GM18502 (cell line): ENCODE data around the gene GEMIN4.
"Not testable (repeated sequence)": the region's sequence is repeated elsewhere in the genome, so short reads cannot be mapped to it uniquely, and the experiment has no call there.

Experiments used
- ATAC-seq: cut with Tn5 transposase; IDR thresholded peaks from one replicate; pipeline ENCODE4 v1.9.1; 2021; ENCODE audit warnings: mild to moderate bottlenecking; ENCODE audit not compliant: unreplicated experiment, poor library complexity

GEMIN4 gene

GRCh38 chr17:781805-782731, 30.0 kb upstream of the GEMIN4 start, which contains the start of the genes GLOD4 and MRM3:
GLOD4 (minus strand) TSS chr17:782280; CDS start chr17:782255, 25 bp downstream.
MRM3 (plus strand) TSS chr17:782353; CDS start chr17:782379, 26 bp downstream.
- ATAC-seq = peak; percentile 85

GRCh38 chr17:778096-778495, 26.0 kb upstream of the GEMIN4 start:
- ATAC-seq = no peak

GRCh38 chr17:774313-774584, 22.2 kb upstream of the GEMIN4 start:
- no peak for ATAC-seq

- no peak for ATAC-seq
Measured at GRCh38 chr17:773467-774312, 21.6 kb upstream of the GEMIN4 start.

- ATAC-seq = no peak
Measured at GRCh38 chr17:773016-773415, 21.0 kb upstream of the GEMIN4 start.

GRCh38 chr17:767076-767475, 15.0 kb upstream of the GEMIN4 start:
- ATAC-seq = no peak

GRCh38 chr17:760371-760770, 8.3 kb upstream of the GEMIN4 start:
- ATAC-seq = no peak

- no peak for ATAC-seq
Measured at GRCh38 chr17:759964-760363, 7.9 kb upstream of the GEMIN4 start.

GRCh38 chr17:756010-756567, 4.0 kb upstream of the GEMIN4 start:
- ATAC-seq = not testable (repeated sequence)

- ATAC-seq = not testable (repeated sequence)
Measured at GRCh38 chr17:755319-755961, 3.4 kb upstream of the GEMIN4 start.

- no peak for ATAC-seq
Measured at GRCh38 chr17:753418-753817, 1.4 kb upstream of the GEMIN4 start.

- peak; percentile 5 for ATAC-seq
Measured at GRCh38 chr17:752620-753219, 656 bp upstream of the GEMIN4 start.

GRCh38 chr17:751269-752001, 629 bp downstream of the GEMIN4 start:
- ATAC-seq = peak; percentile 38

GRCh38 chr17:750431-751037, 1.5 kb downstream of the GEMIN4 start:
- no peak for ATAC-seq

- not testable (repeated sequence) for ATAC-seq
Measured at GRCh38 chr17:749359-749758, 2.7 kb downstream of the GEMIN4 start.

- not testable (repeated sequence) for ATAC-seq
Measured at GRCh38 chr17:748604-749003, 3.5 kb downstream of the GEMIN4 start.

GRCh38 chr17:746783-747629, 5.1 kb downstream of the GEMIN4 start:
- ATAC-seq = no peak

GRCh38 chr17:746181-746580, 5.9 kb downstream of the GEMIN4 start:
- no peak for ATAC-seq
